HepG2 (cell line): ENCODE results near the gene EPHB3. TPM values are rescaled to one million over a fixed set of nuclear protein-coding genes. Genes with fewer than 3 reads are reported as not detected.

Experiments
- ATAC-seq: fragments of 200-7000 bp; cut with Tn5 transposase; 3 replicates; pipeline ENCODE4 v1.9.1; 2020; ENCODE audit warnings: mild to moderate bottlenecking, moderate library complexity
- BruUV-seq: library from RNA; stranded (reverse); fragments of 400-500 nt; replicated peaks from 2 replicates; lab custom pipeline; 2021; lab: Mats Ljungman, UMichigan
- CTCF ChIA-PET: fragments of 300-600 bp; formaldehyde crosslinking; extraction: SDS; loops from one replicate; lab custom pipeline; 2021; ENCODE audit warnings: low total read pairs, inconsistent platforms, low intra/inter-chr PET ratio; lab: Yijun Ruan, JAX
- POLR2A ChIA-PET: fragments of 350-600 bp; sonication (Branson Sonifier 250); formaldehyde crosslinking; loops from one replicate; lab custom pipeline; 2020; ENCODE audit warnings: antibody characterized with exemption, inconsistent platforms; lab: Yijun Ruan, JAX
- DNase-seq: peaks from one replicate; pipeline ENCODE4 v3.0.0-alpha.2; 2015; ENCODE audit warnings: low spot score
- FAIRE-seq: peaks from 3 replicates; lab custom pipeline; 2011; peaks lifted over from hg19 to GRCh38; lab: Jason Lieb, UNC
- H2AFZ ChIP-seq: one replicate; pipeline ENCODE4 v1.6.1; 2011; ENCODE audit warnings: low read length, inconsistent platforms
- H3K27ac ChIP-seq: fragments of 300-600 bp; 3 replicates; pipeline ENCODE4 v1.8.0; 2011; ENCODE audit warnings: mixed run types, mild to moderate bottlenecking, mixed read lengths, low read length, inconsistent platforms; ENCODE audit not compliant: insufficient read depth; ENCODE audit errors: extremely low read length
- H3K27me3 ChIP-seq, 2 experiments: fragments of 200-600 bp in 1 of 2; 2 replicates in 1 of 2; 3 replicates in 1 of 2; pipeline versions ENCODE4 v1.6.0 to v1.8.0; 2011; ENCODE audit warnings: low read length in 2 of 2, mild to moderate bottlenecking in 2 of 2, moderate library complexity in 2 of 2, inconsistent platforms in 1 of 2; ENCODE audit not compliant: insufficient read depth in 2 of 2, control insufficient read depth in 1 of 2
- H3K36me3 ChIP-seq, 2 experiments: fragments of 200-600 bp in 1 of 2; replicated peaks in 1 of 2; 2 replicates in 1 of 2; 3 replicates in 1 of 2; pipeline versions ENCODE4 v1.5.1 to v1.8.0; 2011; ENCODE audit warnings: low read length in 2 of 2, inconsistent platforms in 1 of 2; ENCODE audit not compliant: insufficient read depth in 2 of 2, control insufficient read depth in 1 of 2
- H3K4me1 ChIP-seq: 2 replicates; pipeline ENCODE4 v1.5.1; 2012; ENCODE audit warnings: low read length, inconsistent platforms; ENCODE audit not compliant: insufficient read depth
- H3K4me2 ChIP-seq: 2 replicates; pipeline ENCODE4 v1.6.0; 2011; ENCODE audit warnings: low read depth, low read length, inconsistent platforms
- H3K4me3 ChIP-seq, 3 experiments: fragments of 200-600 bp in 1 of 3; sonication (generic), shearing (Covaris generic) in 1 of 3; replicated peaks in 1 of 3; 2 replicates each; pipeline ENCODE4 v1.5.1; 2011 to 2016; ENCODE audit warnings: low read length in 3 of 3, inconsistent platforms in 2 of 3, low read depth in 2 of 3, mild to moderate bottlenecking in 2 of 3, control low read depth in 1 of 3, mixed read lengths in 1 of 3; ENCODE audit not compliant: insufficient read depth in 1 of 3
- H3K79me2 ChIP-seq: one replicate; pipeline ENCODE4 v1.6.1; 2011; ENCODE audit warnings: low read length, inconsistent platforms; ENCODE audit not compliant: insufficient read depth
- H3K9ac ChIP-seq: 2 replicates; pipeline ENCODE4 v1.6.0; 2011; ENCODE audit warnings: mild to moderate bottlenecking, low read depth, low read length, inconsistent platforms; ENCODE audit not compliant: insufficient read depth
- H3K9me3 ChIP-seq: 2 replicates; pipeline ENCODE4 v1.5.1; 2012; ENCODE audit warnings: mild to moderate bottlenecking, low read length
- H4K20me1 ChIP-seq: 2 replicates; pipeline ENCODE4 v1.6.0; 2011; ENCODE audit warnings: inconsistent platforms, mild to moderate bottlenecking, low read length, moderate library complexity; ENCODE audit not compliant: insufficient read depth
- CHD2 ChIP-seq: IDR thresholded peaks from 2 replicates; pipeline ENCODE4 v1.6.1; 2011; ENCODE audit warnings: low read depth, low read length, improper control_type of control experiment
- FOXK1 ChIP-seq: sonication (generic); formaldehyde crosslinking; IDR thresholded peaks from 2 replicates; pipeline ENCODE4 v1.4.0; 2020; ENCODE audit warnings: low read depth, missing genetic modification reagents, borderline replicate concordance
- JUNB ChIP-seq: sonication (generic); formaldehyde crosslinking; IDR thresholded peaks from 2 replicates; pipeline ENCODE4 v1.8.0; 2022; ENCODE audit warnings: missing genetic modification reagents, mild to moderate bottlenecking, borderline replicate concordance
- MBNL3 ChIP-seq: fragments of 250-450 bp; sonication (Bioruptor Pico); conservative IDR thresholded peaks from 2 replicates; pipeline ENCODE4 v1.8.0; 2022; ENCODE audit warnings: mild to moderate bottlenecking, inconsistent platforms
- ZNF138 ChIP-seq: sonication (generic); formaldehyde crosslinking; IDR thresholded peaks from 2 replicates; pipeline ENCODE4 v1.5.0; 2020; ENCODE audit warnings: mild to moderate bottlenecking, low read depth, missing genetic modification reagents
- ZNF260 ChIP-seq: sonication (generic); formaldehyde crosslinking; IDR thresholded peaks from 2 replicates; pipeline ENCODE4 v1.4.0; 2020; ENCODE audit warnings: missing genetic modification reagents, low read depth, mild to moderate bottlenecking, borderline replicate concordance
- ZNF557 ChIP-seq: sonication (generic); formaldehyde crosslinking; IDR thresholded peaks from 2 replicates; pipeline ENCODE4 v1.4.0; 2020; ENCODE audit warnings: missing genetic modification reagents
- ZNF709 ChIP-seq: sonication (generic); formaldehyde crosslinking; IDR thresholded peaks from 2 replicates; pipeline ENCODE4 v1.5.0; 2020; ENCODE audit warnings: mild to moderate bottlenecking, missing genetic modification reagents
- WGBS: methylation state at CpG from one replicate; pipeline ENCODE4 v1.1.6; 2017; ENCODE audit warnings: low lambda C conversion rate; 5-methylcytosine and 5-hydroxymethylcytosine counted together
- in situ Hi-C: cut with HindIII; loops from 2 replicates; pipeline ENCODE4 v1.10.0; 2017; ENCODE audit warnings: low pct_unique_long_range_greater_than_20kb; ENCODE audit not compliant: extremely low pct_ligation_motif_present
- intact Hi-C: fragments of 100-400 bp; cut with micrococcal nuclease; formaldehyde crosslinking; loops from one replicate; pipeline ENCODE4 v1.10.0; 2022; ENCODE audit not compliant: unreplicated experiment
- polyA plus RNA-seq, 8 experiments: library from polyadenylated mRNA; depleted of rRNA in 3 of 8; stranded (reverse) in 7 of 8; unstranded in 1 of 8; fragments of >200 nt; fragmentation: Illumina TruSeq in 4 of 8; extraction: Trizol in 4 of 8; gene quantifications; 2 replicates each; pipeline versions ENCODE4 v1.2.1 to v1.2.3, GENCODE V29; 2011 to 2016; ENCODE audit warnings: low read depth in 4 of 8, missing spikeins in 1 of 8, mixed read lengths in 1 of 8; ENCODE audit not compliant: insufficient read depth in 1 of 8
- total RNA-seq, 5 experiments: library from RNA; depleted of rRNA; stranded (reverse); fragments of >200 nt; fragmentation: Illumina TruSeq; extraction: Trizol; gene quantifications; 2 replicates each; pipeline ENCODE4 v1.2.3, GENCODE V29; 2016; ENCODE audit warnings: low read depth in 1 of 5
- TF ChIP-seq, protein P1 (sequence below): sonication (generic); IDR thresholded peaks from 2 replicates; pipeline ENCODE4 v1.6.1; 2016; ENCODE audit warnings: low read depth, borderline replicate concordance

Gene EPHB3
- total and polyA plus RNA-seq, 2 of the 13 experiments (the other 11 are each of a cell fraction or from before 2014, with no cell fraction given) = 0.01 TPM; not detected in 1

DNA sequence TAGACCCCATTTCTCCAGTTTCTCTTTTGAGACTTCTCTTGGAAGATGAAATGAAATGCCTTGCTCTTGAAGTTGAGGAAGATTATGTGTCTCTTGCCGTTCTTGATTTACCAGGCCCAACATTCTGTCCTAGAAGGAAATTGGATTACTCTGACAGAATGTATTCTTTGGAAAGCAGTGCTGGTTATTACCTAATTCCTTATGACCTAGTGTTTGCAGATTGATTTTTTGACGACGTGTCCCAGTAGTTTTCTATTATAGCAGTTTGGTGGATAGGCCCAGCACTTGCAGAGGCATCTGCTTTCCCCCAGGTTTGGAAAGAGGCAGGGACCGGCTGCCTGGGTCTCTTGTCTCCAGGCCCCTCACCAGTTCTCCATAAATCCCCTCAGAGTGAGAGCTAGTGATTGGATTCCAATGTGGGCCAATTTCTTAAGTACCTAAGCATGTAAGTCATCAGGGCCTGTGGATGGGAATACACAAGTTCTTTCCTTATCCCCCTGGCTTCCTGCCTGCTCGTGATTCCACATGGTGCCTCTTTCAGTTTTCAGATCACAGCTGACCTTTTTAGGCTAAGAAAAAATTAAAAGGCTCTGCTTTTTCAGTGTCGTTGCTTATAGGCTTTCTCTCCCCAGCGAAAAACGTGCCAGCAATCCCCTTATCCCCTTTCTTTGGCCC, 50.2 kb downstream of the EPHB3 start:
- Histone ChIP-seq H3K27me3 (peaks cover 2 to 37% of the 10 kb centered on the region in 2 experiments; a peak in 4 of 5 replicates), H3K36me3 (no peaks in the 10 kb centered on the region), H3K4me2 (no peak overlapping the region), H3K4me1 (no peaks in the 10 kb centered on the region), H3K79me2 (no peaks in the 10 kb centered on the region), H3K4me3 (no peak overlapping the region)
- TF ChIP-seq CHD2 = no peak
- no peak for TF ChIP-seq ZNF709
- TF ChIP-seq, protein P1, sequence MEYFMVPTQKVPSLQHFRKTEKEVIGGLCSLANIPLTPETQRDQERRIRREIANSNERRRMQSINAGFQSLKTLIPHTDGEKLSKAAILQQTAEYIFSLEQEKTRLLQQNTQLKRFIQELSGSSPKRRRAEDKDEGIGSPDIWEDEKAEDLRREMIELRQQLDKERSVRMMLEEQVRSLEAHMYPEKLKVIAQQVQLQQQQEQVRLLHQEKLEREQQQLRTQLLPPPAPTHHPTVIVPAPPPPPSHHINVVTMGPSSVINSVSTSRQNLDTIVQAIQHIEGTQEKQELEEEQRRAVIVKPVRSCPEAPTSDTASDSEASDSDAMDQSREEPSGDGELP = no peak
- TF ChIP-seq JUNB = no peak
- TF ChIP-seq ZNF138 (CRISPR knock-in tag) = no peak
- no peak for TF ChIP-seq ZNF557
- TF ChIP-seq ZNF260 = no peak
- no peak for TF ChIP-seq MBNL3
- TF ChIP-seq FOXK1 (CRISPR knock-in tag) = no peak
- TF ChIP-seq, all 625 proteins: peak for 0
- no peaks in the 10 kb centered on the region for H4K20me1 ChIP-seq
- no TSS peak for BruUV-seq
- ChIA-PET POLR2A (no interaction called here), CTCF (no interaction called here)
- DNase-seq (no peak), FAIRE-seq (no peak), ATAC-seq (no peak)
- no peak overlapping the region for H2AFZ ChIP-seq
- intact Hi-C loops = no loop called here
- H3K27ac ChIP-seq = no peak overlapping the region
- H3K9me3 ChIP-seq = no peaks in the 10 kb centered on the region
- in situ Hi-C loops = no loop called here
- H3K9ac ChIP-seq = no peak overlapping the region
- 16% methylated on average over 8 of the region's 8 CpGs for WGBS
